ENCODE results near the gene YIPF1.

YIPF1 gene

DNA sequence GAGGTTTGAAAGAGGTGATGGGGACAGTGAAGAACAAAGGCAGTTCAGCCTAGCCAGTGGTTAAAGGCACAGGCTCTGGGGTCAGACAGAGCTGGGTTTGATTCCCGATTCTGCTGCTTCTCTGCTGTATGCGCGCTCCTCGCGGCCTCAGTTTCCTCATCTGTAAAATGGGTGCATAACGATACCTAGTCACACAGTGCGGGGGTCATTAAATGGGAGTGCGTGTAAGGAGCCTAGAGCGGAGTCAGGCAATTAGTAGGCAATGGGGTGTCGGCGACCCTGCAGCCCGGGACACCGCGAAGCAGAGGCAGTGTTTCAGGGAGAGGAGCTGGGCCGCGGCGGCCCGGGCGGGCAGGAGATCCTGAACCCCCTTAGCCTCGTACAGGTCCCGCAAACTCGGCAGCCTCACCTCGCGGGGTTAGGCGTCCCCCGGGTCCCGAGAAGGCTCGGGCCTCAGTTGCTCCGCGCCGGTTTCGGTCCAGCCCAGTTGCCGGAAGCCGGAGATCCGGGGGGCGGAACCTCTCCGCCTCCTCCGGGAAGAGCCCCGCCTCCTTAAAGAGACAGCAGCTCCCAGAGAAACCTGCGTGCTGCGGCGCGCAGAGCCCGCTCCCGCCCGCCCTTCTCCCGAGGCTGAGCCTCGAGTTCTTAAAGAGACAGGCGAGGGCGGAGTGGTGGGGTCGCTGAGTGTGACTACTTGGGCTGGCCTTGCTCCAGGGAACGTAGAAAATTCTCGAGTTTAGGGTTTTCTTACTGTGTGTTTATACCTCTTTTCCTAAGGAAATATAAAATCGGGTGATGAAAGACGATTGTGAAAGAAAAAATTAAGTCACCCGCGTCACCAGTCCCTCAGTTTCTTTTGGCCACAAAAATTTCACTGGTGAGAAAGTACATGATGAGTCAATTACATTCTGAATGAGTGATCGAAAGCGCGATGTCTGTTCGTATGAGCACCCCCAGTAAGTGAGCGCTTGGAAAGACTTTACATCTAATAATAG, at the start of gene YIPF1:
YIPF1 (minus strand) TSS at position 494 of the 995 bp plus-strand sequence. CDS start 860 bp downstream, outside the sequence.
- peak; percentile 82 for DNase-seq (ENCODE audit: low read depth)

DNA sequence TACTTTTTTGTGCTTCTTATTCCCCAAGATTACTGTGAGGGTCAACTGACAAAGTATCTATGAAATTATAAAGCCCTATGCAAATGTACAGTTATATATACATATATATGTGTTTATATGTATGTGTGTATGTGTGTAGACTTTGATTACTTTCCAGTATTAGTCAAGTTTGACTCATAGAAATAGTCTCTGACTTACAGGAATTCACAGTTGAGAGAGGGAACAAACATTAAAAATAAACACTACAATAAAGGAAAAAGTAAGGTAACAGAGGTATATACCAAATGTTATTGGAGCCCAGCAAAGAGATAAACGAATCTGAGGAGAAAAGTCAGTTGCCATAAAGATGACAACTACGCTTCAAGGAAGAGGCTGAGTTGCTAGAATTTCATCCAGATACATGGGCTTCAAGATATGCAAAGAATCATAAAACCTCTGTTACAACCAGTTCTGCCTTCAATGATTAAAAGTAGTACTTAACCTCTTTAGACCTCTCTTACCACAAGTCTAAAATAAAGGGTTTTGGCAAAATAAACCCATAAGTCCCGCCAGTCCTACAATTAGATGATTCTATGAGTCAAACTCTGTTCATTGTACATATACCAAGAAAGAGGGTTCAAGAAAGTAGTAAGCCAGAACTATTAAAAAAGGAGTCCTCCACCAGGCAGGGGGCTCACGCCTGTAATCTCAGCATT, 48.7 kb upstream of the YIPF1 start:
- DNase-seq (ENCODE audit: low read depth) = no peak

- no peak for DNase-seq (ENCODE audit: low read depth)
These were observed 46.8 kb upstream of the YIPF1 start for GRCh38 chr1:53936430-53936829.

GRCh38 chr1:53934170-53934765, 44.7 kb upstream of the YIPF1 start:
- no peak for DNase-seq (ENCODE audit: low read depth)

GRCh38 chr1:53931523-53931922, 41.9 kb upstream of the YIPF1 start:
- DNase-seq (ENCODE audit: low read depth) = no peak

DNA sequence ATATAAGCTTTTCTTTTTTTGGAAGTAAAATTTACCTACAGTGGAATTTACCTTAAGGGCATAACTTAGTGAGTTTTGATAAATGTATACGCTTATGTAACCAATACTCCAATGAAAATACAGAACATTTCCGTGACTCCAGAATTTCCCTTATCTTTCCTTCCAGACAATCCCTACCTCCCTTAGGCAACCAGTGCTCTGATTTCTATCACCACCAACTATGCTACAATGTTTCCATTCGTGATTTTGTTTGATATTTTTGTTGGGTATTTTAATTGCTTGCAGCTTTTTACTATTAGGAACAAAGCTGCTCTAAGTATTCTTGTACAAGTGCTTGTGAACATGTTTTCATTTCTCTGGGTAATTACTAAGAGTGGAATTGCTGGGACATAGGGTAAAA, 41.3 kb upstream of the YIPF1 start:
- no peak for DNase-seq (ENCODE audit: low read depth)

DNA sequence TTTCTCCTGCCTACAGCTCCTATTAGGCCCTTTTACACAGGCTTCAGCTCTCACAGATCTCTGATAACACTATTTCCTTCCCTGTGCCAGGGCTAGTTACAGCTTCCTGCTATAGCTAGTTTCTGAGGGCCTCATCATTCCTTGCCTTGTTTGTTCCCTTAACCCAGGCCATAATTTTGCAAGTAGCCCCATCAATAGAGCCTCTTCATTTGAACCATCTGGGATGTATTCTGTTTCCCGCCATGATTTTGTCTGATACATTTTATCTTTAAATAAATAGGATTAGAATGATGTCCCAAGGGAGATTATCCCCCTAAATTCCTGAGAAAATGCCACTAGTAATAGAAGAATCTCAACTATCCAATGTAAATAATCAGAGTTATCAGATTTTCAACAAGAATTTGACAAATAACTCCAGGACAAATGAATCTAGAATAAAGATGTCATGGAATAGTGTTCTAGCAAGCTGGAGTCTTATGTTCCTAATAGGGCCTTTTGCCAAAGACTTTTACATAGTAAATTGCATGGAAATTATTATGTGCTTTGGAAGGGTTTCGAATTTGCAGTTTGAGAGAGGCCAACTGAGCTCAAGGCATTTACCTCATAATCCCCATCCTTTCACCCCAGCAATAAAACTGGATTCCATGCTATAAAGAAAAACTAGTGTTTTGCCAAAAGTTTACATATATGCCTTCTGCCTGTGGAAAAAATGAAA, 39.8 kb upstream of the YIPF1 start:
- DNase-seq (ENCODE audit: low read depth) = no peak

GRCh38 chr1:53927376-53927881, 37.8 kb upstream of the YIPF1 start:
- no peak for DNase-seq (ENCODE audit: low read depth)

DNA sequence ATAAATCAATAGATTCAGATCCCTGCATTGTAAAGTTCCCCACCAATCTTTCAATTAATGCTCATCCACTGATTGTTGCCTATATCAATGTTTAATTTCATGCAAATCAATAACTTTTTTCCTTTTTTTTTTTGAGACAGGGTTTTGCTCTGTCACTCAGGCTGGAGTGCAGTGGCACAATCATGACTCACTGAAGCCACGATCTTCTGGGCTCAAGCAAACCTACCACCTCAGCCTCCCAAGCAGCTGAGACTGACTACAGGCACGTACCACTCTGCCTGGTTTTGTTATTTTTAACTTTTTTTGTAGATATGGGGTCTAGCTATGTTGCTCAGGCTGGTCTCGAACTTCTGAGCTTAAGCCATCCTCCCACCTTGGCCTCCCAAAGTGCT, 30.1 kb upstream of the YIPF1 start:
- no peak for DNase-seq (ENCODE audit: low read depth)

DNA sequence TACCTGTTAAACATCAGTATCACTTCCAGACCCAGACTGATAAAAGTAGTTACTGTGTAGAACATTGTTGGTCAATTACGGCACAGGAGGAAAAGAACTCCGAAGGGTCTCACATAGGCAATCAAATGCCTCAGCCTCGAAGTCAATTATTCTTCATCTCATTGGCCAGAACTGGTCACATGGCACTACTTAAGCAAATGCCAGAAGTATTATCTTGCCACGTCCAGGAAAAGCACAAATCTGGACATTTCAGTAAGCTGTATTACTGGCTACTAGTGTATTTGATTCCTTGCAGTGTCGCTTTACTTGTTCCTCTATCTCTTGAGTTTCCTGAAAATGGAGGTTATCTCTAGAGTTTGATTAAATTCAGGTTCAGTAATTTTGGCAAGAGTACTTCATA, 28.7 kb upstream of the YIPF1 start:
- no peak for DNase-seq (ENCODE audit: low read depth)

GRCh38 chr1:53913352-53914033, 23.9 kb upstream of the YIPF1 start:
- DNase-seq (ENCODE audit: low read depth) = no peak

DNA sequence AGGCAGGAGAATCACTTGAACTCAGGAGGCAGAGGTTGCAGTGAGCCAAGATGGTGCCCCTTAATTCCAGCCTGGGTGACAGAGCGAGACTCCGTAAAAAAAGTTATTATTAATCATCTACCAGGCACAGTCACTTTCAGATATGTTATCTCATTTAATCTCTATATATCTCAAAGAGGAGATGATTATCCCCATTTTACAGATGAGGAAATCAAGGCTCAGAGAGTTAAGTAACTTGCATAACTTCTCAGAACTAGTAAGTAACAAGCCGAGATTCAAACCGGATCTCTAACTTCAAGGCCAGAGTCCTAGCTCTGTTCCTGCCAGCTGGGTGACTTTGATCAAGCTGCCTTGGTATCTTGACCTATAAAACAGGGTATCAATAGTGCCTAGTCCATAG, 21.8 kb upstream of the YIPF1 start:
- DNase-seq (ENCODE audit: low read depth) = no peak

GRCh38 chr1:53909946-53910345, 20.3 kb upstream of the YIPF1 start:
- DNase-seq (ENCODE audit: low read depth) = no peak

- DNase-seq (ENCODE audit: low read depth) = no peak
These were observed 16.5 kb upstream of the YIPF1 start for GRCh38 chr1:53906121-53906520.

- DNase-seq (ENCODE audit: low read depth) = no peak
These were observed 15.9 kb upstream of the YIPF1 start for GRCh38 chr1:53905509-53905908.

DNA sequence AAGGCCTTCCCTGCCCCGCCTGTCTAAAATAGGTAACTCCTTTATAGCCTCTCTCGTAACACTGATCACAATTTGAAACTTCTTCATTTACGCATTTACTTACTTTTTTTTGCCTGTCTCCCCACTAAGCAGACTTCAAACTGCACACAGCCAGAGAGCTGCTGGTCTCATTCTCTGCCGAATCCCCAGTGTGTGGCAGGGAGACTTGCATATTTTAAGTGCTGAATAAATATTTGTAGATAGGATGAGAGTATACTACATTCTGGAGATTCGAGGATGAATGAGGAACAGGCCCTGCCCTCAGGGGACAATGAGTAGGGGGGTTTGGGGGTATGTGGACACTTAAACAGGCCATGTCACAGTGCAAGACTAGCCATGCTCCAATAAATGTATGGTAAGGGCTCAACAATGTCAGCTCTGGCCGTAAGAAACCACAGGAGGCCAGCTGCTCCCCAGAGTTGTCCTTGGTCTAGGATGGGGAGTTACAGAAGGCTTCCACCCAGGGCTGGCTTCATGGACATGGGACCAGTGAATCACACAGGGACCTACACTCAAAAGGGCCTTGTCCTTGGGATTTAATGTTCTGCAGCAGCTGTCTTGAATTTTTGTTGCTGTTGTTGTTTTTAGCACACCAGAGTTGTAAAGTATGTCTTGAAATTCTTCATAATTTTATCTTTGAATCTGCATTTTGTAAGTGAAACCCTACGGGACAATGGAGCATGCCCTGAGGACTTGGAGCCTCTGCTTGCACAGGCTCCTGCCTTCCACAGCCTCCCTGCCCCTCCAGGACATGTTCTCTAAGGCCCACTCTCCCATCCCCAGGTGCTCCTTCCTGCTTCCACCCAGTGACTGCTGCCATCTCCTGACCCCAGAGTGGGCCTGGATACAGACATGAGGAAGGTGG, 12.9 kb upstream of the YIPF1 start:
- DNase-seq (ENCODE audit: low read depth) = no peak

- DNase-seq (ENCODE audit: low read depth) = no peak
These were observed 10.1 kb upstream of the YIPF1 start for GRCh38 chr1:53899708-53900107.

GRCh38 chr1:53899206-53899628, 9.6 kb upstream of the YIPF1 start:
- no peak for DNase-seq (ENCODE audit: low read depth)

GRCh38 chr1:53896635-53897229, 7.1 kb upstream of the YIPF1 start:
- DNase-seq (ENCODE audit: low read depth) = no peak

GRCh38 chr1:53895421-53895820, 5.8 kb upstream of the YIPF1 start:
- no peak for DNase-seq (ENCODE audit: low read depth)

Measured in activated T-cell treated with anti-CD3 and anti-CD28 coated beads for 24 hours (primary cell).